ENCODE measurements around the gene TYRP1.

GRCh38 chr9:12748016-12748415, 54.8 kb downstream of the TYRP1 start:
- no peak for TF ChIP-seq EZH2phosphoT487 (IDR thresholded peaks at IDR 0.05; ENCODE audit: low read depth)
- no peak for TF ChIP-seq CTCF (IDR thresholded peaks at IDR 0.05; ENCODE audit: low read depth, low read length)

All from OCI-LY3 (cell line).